HG03457 (cell line): ENCODE data around the gene GSAP.

Experiments
- ATAC-seq: cut with Tn5 transposase; IDR thresholded peaks from one replicate; pipeline ENCODE4 v1.9.1; 2021; ENCODE audit warnings: moderate number of reproducible peaks; ENCODE audit not compliant: unreplicated experiment

Gene GSAP

GRCh38 chr7:77409739-77410547 lies 6.2 kb downstream of the GSAP start:
- ATAC-seq, result no peak

- ATAC-seq, result no peak
Measured at GRCh38 chr7:77409005-77409738, 7.0 kb downstream of the GSAP start.

- ATAC-seq, result no peak
Measured at GRCh38 chr7:77407906-77408305, 8.2 kb downstream of the GSAP start.

GRCh38 chr7:77406421-77406820 lies 9.7 kb downstream of the GSAP start:
- no peak for ATAC-seq

GRCh38 chr7:77404641-77405040 lies 11.5 kb downstream of the GSAP start:
- ATAC-seq, result no peak

- no peak for ATAC-seq
Measured at GRCh38 chr7:77403957-77404356, 12.2 kb downstream of the GSAP start.

GRCh38 chr7:77402818-77403217 lies 13.3 kb downstream of the GSAP start:
- no peak for ATAC-seq

- no peak for ATAC-seq
Measured at GRCh38 chr7:77401002-77401401, 15.1 kb downstream of the GSAP start.

- no peak for ATAC-seq
Measured at GRCh38 chr7:77399816-77400215, 16.3 kb downstream of the GSAP start.

- ATAC-seq, result no peak
Measured at GRCh38 chr7:77396894-77397547, 19.1 kb downstream of the GSAP start.

GRCh38 chr7:77395626-77396025 lies 20.5 kb downstream of the GSAP start:
- ATAC-seq, result no peak

- no peak for ATAC-seq
Measured at GRCh38 chr7:77393954-77394353, 22.2 kb downstream of the GSAP start.

- peak; percentile 82 for ATAC-seq
Measured at GRCh38 chr7:77393261-77393660, 22.9 kb downstream of the GSAP start.

- no peak for ATAC-seq
Measured at GRCh38 chr7:77391230-77391629, 24.9 kb downstream of the GSAP start.

GRCh38 chr7:77388055-77388641 lies 28.0 kb downstream of the GSAP start:
- no peak for ATAC-seq

- ATAC-seq, result no peak
Measured at GRCh38 chr7:77386165-77386822, 29.9 kb downstream of the GSAP start.

GRCh38 chr7:77383333-77383740 lies 32.8 kb downstream of the GSAP start:
- no peak for ATAC-seq

GRCh38 chr7:77382532-77382931 lies 33.6 kb downstream of the GSAP start:
- no peak for ATAC-seq

GRCh38 chr7:77378584-77378983 lies 37.6 kb downstream of the GSAP start:
- no peak for ATAC-seq

- ATAC-seq, result no peak
Measured at GRCh38 chr7:77370606-77371005, 45.5 kb downstream of the GSAP start.

GRCh38 chr7:77368974-77369373 lies 47.2 kb downstream of the GSAP start:
- ATAC-seq, result no peak
